GM18907 (cell line): ENCODE results near the gene FAM163A.
"Not testable (repeated sequence)": the region's sequence is repeated elsewhere in the genome, so short reads cannot be mapped to it uniquely, and the experiment has no call there.

ENCODE experiments used
- ATAC-seq: cut with Tn5 transposase; IDR thresholded peaks from one replicate; pipeline ENCODE4 v1.9.1; 2021; ENCODE audit warnings: mild to moderate bottlenecking, moderate library complexity; ENCODE audit not compliant: unreplicated experiment

Gene FAM163A

DNA sequence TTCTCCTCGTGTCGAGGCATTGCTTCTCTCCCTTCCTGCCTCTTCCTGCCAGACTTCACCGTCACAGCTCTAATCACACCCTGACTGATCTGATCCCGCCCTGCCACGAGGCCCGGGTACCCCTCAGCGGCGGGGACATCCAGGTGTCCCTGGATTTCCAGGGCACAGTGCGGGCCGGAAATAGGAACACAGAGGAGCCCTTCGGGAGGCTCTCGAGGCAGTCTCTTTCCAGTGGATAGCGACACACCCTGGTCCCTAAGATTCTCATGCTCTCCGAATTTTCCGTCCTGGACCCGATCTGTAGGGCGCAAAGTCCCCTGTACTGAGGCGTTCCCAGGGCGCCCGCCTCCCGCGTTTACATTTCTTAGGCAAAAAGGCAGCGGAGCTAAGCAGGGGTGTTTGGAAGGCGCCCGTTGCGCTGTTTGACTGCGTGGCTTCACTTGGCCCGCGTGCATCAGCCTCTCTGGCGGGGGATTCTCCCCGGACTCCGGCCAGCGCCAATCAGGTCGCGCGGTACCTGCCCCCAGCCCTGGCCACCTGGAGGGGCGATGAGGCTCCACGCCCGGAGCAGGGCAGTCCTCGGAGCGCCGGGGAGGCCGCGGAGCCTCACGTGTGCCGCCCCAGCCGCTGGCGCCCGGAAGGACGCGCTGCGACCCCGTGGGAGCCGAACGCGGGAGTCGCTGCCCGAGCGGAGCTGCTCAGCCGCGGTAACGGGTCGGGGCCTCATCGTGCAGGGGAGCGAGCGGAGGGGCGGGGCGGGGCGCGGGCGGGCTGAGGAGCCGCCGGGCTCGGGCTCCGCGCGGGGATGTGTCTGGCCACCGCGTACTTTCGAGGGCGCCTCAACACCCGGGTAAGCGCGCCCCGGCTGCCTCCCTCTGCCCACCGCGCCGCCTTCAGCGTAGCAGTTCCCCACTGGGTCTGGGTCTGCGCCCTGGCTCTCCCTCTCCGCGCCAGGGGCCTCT is at the start of gene FAM163A:
Gene FAM163A, plus strand, starts transcription at position 575 of the 962 bp plus-strand sequence. CDS start 69,807 bp downstream, outside the sequence.
- ATAC-seq: no peak

DNA sequence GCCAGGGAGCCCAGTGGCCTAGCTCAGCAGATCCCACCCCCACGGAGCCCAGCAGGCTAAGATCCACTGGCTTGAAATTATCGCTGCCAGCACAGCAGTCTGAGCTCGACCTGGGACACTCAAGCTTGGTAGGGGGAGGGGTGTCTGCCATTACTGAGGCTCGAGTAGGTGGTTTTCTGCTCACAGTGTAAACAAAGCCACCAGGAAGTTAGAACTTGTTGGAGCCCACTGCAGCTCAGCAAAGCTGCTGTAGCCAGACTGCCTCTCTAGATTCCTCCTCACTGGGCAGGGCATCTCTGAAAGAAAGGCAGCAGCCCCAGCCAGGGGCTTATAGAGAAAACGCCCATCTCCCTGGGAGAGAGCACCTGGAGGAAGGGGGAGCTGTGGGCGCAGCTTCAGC is 48.6 kb upstream of the FAM163A start:
- not testable (repeated sequence) for ATAC-seq

DNA sequence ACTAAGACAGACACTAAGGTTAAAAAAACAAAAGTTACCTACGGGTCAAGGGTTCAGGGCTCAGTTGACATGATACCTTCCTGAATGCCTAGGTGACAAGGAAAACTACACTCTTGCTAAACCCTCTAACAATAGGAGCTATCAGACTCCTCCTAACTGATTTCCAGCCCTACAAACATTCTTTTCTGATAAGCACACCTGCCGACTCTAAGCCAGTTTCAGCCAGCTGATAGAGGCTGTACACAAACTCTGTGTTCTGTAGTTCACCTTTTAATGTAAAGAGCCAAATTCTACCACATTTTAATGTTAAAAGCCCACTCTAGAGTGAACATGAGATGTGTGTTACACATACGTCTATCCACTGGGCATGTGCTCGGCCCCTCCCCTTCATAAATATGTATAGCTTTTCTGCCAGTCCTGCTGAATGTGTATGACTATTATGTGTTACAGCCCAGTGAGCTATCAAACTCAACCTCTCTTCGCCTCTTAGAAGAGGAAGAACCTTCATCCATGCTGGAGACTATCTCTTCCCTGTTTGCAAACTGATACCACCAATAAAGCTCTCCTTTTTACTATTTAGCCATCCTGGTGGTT is 40.0 kb upstream of the FAM163A start:
- ATAC-seq: no peak

DNA sequence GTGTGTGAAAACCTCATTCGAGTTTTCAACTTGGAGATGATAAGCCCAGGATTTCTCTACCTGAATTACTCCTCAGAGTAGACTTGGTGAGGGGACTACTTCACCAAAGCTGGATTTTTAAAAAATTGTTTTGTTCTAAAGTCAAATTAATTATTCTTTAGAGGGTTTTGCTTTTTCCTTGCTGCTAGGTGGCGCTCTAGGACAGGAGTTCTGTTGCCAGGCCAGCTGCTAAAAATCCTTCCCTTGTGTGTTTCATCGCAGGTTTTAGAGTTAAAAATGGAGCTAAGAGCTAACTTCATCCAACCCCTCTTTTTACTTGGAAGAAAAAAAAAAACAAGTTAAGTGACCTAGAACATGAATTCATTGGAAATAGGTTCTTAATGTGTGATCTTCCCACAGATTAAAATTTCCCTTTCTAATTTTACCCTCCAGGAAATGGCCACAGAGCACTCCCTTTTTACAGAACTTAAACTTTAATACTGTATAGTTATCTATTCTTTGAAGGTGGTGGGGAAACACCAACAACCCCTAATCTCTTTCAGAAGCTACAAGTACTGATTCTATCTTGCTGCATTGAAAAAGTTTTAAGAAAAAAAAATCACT is 36.7 kb upstream of the FAM163A start:
- ATAC-seq: no peak

DNA sequence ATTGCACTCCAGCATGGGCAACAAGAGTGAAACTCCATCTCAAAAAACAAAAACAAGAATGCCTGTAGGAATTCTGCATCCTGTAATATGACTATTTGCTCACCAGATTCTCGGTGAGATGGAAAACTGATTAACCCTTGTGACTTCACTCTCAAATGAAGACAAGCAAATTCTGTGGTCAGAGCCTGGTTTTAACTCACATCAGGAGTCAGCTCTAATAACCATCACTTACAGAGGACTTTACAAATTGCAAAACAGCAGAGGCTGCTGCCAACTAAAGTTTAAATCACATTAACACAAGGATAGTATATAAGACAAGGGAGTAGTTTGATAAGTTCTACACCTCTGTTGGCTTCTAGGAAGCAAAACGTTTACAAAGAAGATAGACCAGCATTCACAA is 35.7 kb upstream of the FAM163A start:
- ATAC-seq: no peak

DNA sequence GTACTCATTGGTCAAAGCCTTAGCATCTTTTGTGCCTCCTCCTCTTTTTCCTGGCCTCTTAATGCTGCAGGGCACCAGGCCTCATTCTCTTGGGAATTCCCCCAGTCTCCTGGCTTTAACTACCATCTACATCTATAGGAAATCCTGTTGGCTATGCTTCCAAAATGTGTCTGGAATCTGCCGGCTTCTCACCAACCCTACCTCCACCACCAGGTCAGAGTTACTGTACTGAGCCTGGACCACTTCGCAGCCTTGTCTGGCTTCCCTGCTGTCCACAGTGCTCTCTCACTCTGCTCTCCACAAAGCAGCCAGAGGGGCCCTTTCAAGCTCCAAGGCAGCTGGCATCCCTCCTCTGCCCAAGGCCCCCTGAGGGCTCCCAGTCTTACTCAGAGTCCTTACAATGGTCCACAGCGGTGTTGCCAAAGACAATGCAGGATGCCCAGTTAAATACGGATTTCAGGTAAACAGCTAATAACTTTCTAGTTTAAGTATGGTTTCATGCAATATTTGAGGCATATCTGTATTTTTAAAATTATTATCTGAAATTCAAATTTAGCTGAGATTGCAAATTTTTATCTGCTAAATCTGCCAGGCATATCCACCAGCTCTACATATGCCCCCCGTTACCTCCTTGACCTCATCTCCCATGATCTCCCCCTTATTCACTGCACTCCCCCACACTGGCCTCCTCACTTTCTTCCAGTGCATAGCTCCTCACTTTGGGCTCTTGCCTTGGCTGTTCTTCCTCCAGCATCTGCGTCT is 34.5 kb upstream of the FAM163A start:
- ATAC-seq: no peak

DNA sequence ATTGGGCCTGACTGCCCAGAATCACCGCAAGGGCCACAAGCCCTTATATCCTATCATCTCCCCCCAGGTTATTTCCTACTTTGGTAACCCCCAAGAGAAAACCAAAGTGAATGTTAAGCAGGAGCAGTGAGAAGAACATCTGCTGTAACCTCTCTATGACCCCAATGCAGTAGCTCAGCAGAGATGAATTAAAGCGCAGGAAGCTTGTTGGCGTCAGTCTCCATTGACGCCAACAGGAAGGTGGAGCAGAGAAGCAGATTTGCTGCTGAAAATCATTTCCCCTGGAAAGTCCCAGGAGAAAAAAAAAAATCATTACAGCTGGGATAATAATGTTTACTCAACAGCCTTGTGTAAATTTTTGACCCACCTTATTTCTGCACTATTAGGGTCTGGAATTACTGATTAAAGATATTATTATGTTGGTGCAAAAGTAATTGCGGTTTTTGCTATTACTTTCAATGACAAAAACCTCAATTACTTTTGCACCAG is 33.2 kb upstream of the FAM163A start:
- peak; percentile 93 for ATAC-seq

DNA sequence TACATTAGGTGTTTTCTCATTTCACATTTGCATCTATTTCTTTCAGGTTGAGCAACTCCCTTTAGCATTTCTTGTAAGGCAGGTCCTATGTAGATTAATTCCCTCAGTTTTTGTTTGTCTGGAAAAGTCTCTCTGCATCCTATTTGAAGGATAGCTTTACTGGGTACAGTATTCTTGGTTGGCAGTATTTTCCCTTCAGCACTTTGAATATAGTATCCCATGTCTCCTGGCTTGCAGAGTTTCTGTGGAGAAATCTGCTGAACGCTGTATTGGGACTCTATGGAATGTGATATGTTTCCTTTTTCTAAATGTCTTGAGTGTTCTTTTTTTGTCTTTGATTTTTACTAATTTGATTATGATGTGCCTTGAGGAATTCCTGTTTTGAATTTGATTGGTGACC is 28.9 kb upstream of the FAM163A start:
- no peak for ATAC-seq

DNA sequence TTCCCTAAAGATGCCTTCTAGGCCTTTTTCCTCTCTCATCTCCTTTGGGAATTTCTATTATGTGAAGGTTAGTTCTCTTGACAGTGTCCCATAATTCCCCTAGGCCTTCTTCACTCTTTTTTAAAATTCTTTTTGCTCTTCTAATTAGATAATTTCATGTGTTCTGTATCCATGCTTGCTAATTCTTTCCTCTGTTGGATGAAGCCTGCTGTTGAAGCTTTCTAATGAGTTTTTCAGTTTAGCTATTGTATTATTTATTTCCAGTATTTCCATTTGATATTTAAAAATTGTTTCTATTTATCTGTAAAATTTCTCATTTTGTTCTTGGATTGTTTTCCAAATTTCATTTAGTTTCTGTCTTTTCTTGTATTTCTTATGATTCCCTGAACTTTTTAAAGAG is 28.5 kb upstream of the FAM163A start:
- no peak for ATAC-seq

DNA sequence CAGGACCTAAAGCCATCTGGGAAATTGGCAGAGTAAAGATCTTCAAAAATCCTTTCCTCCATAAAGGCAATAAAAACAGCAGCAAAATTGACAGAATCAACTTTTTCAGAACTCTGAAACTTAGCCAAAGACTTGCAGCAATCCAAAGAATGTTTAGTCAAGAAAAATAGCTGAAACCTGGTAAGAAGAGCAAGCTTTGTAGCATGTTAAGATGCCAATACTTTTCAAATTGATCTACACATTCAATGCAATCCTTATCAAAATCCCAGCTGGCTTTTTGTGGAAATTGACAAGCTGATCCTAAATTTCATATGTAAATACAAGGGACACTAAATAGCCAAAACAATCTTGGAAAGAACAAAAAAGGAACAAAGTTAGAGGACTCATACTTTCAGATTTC is 23.8 kb upstream of the FAM163A start:
- ATAC-seq: no peak

DNA sequence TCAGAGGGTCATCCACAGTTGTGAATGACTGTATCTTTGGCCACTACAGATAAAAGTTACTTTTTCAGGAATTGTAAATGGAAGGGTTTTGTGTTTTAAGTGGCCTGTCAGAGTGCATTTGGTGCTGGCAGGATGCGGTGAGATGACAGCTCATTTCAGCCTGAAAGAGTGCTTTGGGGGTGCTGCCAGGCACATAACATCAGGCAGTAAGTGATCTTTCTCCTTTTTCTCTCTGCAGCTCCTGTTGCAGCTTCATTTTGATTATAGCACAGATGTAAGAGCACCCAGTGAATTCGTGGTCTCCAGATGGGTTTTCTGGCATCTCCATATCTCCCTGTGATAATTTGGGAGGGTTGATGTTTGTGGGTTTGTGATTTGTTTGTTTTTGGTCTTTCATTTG is 14.8 kb upstream of the FAM163A start:
- ATAC-seq: no peak

DNA sequence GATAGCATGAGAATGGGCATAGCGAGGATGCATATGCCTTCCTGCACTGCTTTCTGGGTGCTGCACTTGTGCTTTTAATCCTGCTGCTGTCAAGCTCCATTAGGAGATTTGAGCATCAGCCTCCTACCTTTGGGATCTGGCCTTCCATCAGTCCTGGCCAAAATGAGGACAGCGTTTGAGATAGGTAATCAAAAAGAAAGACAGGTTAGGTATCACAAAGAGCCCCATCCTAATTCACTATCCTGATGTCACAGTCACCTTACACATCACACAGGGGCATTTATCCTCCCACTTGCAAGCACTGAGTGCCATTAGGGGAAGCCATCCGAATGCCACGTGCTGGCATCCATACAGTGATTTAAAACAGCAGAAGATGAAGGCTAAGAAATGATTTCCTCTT is 13.2 kb upstream of the FAM163A start:
- ATAC-seq: no peak

DNA sequence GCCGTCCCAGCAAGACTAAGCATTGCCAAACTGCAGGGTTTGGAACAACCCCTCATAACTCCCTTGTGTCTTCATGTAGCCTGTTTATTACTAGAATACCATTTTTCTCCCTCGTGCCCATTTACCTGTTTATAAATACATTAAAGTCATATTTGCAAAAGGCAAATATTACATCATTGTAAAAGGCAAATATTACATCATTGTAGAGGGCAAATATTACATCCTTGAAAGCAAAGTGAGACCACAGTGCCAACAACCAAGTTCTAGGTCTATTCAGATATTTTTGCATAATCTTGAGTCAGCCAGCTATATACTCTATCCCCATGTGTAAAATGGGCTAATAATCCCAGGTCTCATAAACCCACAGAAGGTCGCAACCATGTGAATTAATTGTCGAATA is 11.4 kb upstream of the FAM163A start:
- ATAC-seq: no peak

DNA sequence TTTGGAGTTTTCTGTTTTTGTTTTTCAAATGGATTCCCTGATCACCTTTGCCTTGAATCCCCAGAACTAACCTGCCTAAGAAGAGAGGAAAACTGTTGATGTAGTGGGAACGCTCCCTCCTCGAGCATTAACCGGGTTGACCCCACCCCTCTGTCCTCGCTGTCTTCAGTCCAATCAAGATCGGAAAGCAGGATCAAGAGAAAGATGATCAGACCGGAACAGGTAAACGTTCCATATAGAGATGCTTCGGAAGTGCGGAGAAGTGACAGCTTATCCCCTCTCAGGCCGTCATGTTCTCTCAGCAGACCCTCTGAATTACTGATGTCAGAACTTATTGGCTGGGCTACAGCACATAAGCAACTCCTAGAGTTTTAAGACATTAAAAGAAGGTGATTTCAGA is 800 bp upstream of the FAM163A start:
- no peak for ATAC-seq

DNA sequence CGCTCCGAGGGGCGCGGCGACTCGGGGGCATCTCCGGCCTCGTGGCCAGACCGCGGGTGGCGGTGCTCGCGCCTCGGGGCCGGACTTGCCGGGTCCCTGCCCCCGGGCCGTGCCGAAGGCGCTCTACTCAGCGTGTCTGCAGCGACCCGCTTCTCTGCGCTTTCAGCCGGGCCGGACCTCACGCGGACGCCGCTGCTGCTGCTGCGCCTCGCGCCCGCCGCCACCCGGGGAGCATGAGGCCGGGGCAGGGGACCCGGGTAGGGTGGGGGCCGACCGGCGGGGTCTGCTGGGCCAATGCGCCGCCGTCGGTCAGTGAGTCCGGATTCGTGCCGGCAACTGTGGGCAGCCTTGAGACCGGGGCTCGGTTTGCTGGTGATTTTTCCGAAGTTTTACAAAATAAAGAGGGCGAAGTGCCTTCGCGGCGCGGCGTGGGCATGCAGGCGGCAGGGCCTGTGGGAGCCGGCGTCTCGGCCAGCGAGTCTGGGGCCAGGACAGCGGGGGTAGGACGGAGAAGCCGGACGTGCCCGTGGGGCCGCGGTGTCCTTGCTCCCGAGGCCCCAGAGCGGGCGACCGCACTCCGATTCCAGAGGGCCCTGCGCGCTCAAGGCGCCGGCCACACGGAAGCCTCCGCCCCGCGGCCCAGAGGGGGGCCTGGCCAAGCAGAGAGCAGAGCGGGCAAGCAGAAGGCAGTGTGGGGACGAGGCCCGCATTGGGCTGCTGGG is 749 bp downstream of the FAM163A start:
- no peak for ATAC-seq

DNA sequence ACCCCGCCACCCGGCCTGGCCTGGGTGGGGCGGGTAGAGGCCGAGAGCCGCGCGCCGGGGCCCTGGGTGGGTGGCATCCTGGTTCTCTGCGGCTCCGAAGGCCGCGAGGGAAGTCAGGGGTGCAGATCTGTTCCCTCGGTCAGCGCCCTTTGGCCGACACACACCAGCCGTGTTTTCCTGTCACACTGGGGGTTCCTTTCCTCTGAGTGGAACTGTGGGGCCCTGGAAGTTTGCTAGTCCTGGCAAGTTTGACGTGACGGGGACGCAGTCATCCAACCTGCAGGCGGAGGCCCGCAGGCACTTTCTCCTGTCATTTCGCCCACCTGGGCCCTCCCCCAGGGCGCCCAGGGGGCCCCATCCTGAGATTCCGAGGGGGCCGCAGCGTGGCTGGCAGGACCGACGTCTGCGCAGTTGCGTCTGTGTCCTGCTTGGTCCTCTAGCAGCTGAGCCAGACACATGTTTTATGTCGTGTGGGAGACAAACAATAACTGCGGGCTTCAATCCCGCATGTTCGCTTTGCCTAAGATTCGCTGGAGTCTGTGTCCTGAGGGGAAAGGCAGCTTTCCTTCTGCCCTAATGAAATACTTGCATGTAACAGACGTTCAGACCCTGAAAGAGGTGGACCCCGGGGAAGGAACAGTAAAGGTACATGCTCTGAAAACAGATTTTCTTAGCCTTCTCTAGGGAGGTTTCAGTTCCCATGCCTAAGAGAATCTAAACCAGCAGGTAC is 1.5 kb downstream of the FAM163A start:
- no peak for ATAC-seq

DNA sequence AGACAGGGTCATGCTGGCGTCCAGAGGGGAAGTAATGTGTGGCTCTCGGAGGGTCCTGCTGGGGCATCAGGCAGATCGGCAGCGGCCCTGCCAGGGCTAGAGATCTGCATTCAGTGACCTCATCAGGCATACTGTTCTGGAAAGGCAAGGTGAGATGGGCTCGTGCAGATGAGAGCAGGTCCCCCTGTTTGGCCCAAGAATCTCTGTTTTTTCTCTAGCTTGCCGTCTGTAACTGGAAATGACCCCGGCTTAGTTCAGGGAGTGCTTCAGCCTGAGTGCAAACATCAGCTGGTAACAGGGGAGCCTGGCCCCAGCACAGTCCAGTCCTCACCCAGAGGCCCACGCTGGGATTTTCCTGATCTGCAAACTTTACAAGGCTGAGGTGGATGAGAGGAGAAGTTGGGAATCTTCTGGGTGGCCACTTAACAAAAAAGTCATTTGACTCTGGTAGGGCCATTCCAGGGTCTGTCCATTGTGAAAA is 2.1 kb downstream of the FAM163A start:
- no peak for ATAC-seq

DNA sequence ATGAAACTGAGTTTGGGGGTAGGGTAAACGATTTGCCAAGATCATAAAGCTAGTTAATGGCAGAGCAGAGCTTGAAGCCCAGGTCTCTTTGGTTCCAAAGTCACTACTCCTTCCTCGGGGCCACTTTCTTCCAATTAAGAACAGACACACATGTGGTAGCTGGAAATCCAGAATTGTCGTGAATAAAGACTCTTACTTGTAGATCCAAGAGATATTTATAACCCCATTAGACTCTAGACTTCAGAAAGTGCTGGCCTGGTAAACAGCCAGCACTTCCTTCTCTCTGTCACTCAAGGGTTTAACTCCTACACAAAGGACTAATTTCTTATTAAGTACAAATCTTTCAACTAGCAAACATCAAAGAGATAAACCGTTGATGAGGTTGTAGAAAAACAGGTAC is 2.7 kb downstream of the FAM163A start:
- no peak for ATAC-seq

DNA sequence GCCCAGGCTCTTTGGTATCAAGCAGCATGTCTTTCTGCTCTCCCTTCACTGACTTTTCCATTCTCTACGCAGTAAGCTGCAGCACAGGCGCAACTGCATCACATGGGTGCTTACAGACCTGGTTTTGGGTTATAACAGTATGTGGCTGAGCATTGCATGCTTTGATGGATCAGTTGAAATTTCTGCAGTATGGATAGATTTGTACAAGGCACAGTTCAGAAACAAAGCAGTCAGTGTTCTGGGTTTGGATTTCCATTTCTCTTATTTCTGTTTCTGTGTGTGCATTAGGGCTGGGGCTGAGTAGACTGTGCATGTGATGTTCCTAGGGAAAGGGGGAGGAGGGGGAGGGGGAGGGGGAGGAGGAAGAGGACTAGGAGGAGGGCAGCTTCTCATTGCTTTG is 4.5 kb downstream of the FAM163A start:
- ATAC-seq: no peak

DNA sequence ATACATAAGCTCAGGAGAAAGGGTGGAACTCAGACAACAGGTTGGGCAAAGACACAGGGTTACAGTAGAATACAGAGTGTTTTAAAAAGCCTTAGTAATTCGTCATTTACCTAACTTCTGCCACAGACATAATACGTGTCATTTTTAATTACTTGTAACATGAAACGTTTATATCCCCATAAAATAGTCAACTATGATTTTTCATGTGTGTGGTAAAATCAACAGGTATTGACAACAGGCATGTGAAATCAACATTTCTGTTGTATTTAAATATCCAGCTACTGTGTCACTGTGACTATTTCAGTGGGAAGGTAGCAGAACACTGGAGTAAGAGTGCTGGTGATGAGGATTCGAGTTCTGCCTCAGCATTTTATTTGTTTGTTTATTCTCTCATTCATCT is 5.7 kb downstream of the FAM163A start:
- ATAC-seq: no peak
